GM12872 (cell line): Measurements from ENCODE around the gene PHLPP1.

Experiments
- CTCF ChIP-seq: IDR thresholded peaks from 3 replicates; pipeline ENCODE4 v1.5.1; 2011; ENCODE audit warnings: low read depth, mild to moderate bottlenecking, low read length, moderate library complexity; ENCODE audit not compliant: insufficient read depth

PHLPP1 gene

GRCh38 chr18:62973689-62974088 lies 258.3 kb downstream of the PHLPP1 start:
- TF ChIP-seq CTCF = no peak

- TF ChIP-seq CTCF = no peak
Observed at GRCh38 chr18:62974388-62974787, 259.0 kb downstream of the PHLPP1 start.

GRCh38 chr18:62974928-62975675 lies 259.8 kb downstream of the PHLPP1 start:
- TF ChIP-seq CTCF = no peak

- TF ChIP-seq CTCF = no peak
Observed at GRCh38 chr18:62975785-62976184, 260.4 kb downstream of the PHLPP1 start.

GRCh38 chr18:62976227-62976626 lies 260.9 kb downstream of the PHLPP1 start:
- no peak for TF ChIP-seq CTCF

GRCh38 chr18:62977512-62977911 lies 262.2 kb downstream of the PHLPP1 start:
- no peak for TF ChIP-seq CTCF

GRCh38 chr18:62978251-62979049 lies 263.1 kb downstream of the PHLPP1 start:
- TF ChIP-seq CTCF = no peak
